ENCODE data around the gene ZNF25.
"Not testable (repeated sequence)": the region's sequence is repeated elsewhere in the genome, so short reads cannot be mapped to it uniquely, and the experiment has no call there.

Gene ZNF25
- total RNA-seq, result 12.3 to 33.2 (median 24.3) reads per million in 18 experiments

- DNase-seq, result peak; percentile 99
Measured at GRCh38 chr10:37976091-37976879, at the start of gene ZNF25. Gene ZNF25 (minus strand): TSS chr10:37976647. CDS start chr10:37971722, 4,925 bp downstream.

GRCh38 chr10:38025283-38025682 is 48.8 kb upstream of the ZNF25 start:
- DNase-seq, result peak; percentile 18 to 35

GRCh38 chr10:38019124-38019523 is 42.7 kb upstream of the ZNF25 start:
- not testable (repeated sequence) for DNase-seq

GRCh38 chr10:38016354-38016753 is 39.9 kb upstream of the ZNF25 start:
- DNase-seq, result no peak

GRCh38 chr10:38010119-38010903 is 33.9 kb upstream of the ZNF25 start, which contains the start of gene ZNF33A:
Gene ZNF33A (plus strand): TSS chr10:38010675. CDS start chr10:38012342, 1,667 bp downstream.
- DNase-seq, result peak; percentile 92 to 95

- peak; percentile 47 to 56 for DNase-seq
Measured at GRCh38 chr10:38007991-38008390, 31.5 kb upstream of the ZNF25 start.

GRCh38 chr10:38007551-38007950 is 31.1 kb upstream of the ZNF25 start:
- DNase-seq, result peak in 1 of 2 donors; percentile 33

- DNase-seq, result no peak
Measured at GRCh38 chr10:38003588-38003987, 27.1 kb upstream of the ZNF25 start.

GRCh38 chr10:38003026-38003425 is 26.6 kb upstream of the ZNF25 start:
- no peak for DNase-seq

- not testable (repeated sequence) for DNase-seq
Measured at GRCh38 chr10:38000474-38000873, 24.0 kb upstream of the ZNF25 start.

- not testable (repeated sequence) for DNase-seq
Measured at GRCh38 chr10:37998920-37999319, 22.5 kb upstream of the ZNF25 start.

- DNase-seq, result peak in 1 of 2 donors; percentile 9
Measured at GRCh38 chr10:37992083-37992482, 15.6 kb upstream of the ZNF25 start.

- no peak for DNase-seq
Measured at GRCh38 chr10:37991655-37992054, 15.2 kb upstream of the ZNF25 start.

- no peak for DNase-seq
Measured at GRCh38 chr10:37976880-37977203, 395 bp upstream of the ZNF25 start.

- DNase-seq, result peak; percentile 10 to 36
Measured at GRCh38 chr10:37975401-37975991, 951 bp downstream of the ZNF25 start.

GRCh38 chr10:37972396-37972795 is 4.1 kb downstream of the ZNF25 start:
- no peak for DNase-seq

GRCh38 chr10:37965006-37965405 is 11.4 kb downstream of the ZNF25 start:
- no peak for DNase-seq

- no peak for DNase-seq
Measured at GRCh38 chr10:37960591-37961137, 15.8 kb downstream of the ZNF25 start.

GRCh38 chr10:37957841-37958240 is 18.6 kb downstream of the ZNF25 start:
- DNase-seq, result no peak

- DNase-seq, result no peak
Measured at GRCh38 chr10:37952926-37953325, 23.5 kb downstream of the ZNF25 start.

GRCh38 chr10:37952043-37952755 is 24.2 kb downstream of the ZNF25 start:
- DNase-seq, result no peak

GRCh38 chr10:37948210-37948609 is 28.2 kb downstream of the ZNF25 start:
- DNase-seq, result no peak
